ENCODE results near the gene OR10J4.

DNA sequence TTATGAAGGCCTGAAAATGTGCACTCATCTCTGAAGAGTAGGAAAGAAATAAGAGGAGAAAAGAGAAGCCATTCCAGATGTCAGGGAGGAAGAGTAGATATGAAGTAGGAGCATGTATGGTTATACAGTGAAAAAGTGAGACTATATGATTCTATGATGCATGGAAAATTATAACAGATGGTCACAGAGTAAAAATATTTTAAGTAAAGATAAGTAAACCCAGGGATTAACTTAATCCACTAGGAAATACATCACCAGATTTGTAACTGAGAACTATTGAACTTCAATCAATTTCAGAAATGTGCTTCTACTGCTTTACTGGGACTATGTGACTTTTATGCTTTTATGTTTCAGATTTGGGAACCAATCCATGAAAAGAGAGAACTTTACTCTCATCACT is 7.4 kb downstream of the OR10J4 start, which contains the start of gene OR10J1:
- TF ChIP-seq POLR2A (IDR thresholded peaks at IDR 0.05): no peak
- TF ChIP-seq, protein P1, sequence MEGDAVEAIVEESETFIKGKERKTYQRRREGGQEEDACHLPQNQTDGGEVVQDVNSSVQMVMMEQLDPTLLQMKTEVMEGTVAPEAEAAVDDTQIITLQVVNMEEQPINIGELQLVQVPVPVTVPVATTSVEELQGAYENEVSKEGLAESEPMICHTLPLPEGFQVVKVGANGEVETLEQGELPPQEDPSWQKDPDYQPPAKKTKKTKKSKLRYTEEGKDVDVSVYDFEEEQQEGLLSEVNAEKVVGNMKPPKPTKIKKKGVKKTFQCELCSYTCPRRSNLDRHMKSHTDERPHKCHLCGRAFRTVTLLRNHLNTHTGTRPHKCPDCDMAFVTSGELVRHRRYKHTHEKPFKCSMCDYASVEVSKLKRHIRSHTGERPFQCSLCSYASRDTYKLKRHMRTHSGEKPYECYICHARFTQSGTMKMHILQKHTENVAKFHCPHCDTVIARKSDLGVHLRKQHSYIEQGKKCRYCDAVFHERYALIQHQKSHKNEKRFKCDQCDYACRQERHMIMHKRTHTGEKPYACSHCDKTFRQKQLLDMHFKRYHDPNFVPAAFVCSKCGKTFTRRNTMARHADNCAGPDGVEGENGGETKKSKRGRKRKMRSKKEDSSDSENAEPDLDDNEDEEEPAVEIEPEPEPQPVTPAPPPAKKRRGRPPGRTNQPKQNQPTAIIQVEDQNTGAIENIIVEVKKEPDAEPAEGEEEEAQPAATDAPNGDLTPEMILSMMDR (IDR thresholded peaks at IDR 0.05): no peak

Data from adrenal gland (tissue), 5 donors.